PC-3 (cell line): ENCODE measurements around the gene TMEM273.

Experiments used
- CTCF ChIP-seq: fragments of 300-600 bp; sonication (generic); conservative IDR thresholded peaks from 2 replicates; pipeline ENCODE4 v1.5.1; 2017; ENCODE audit warnings: antibody characterized with exemption, low read depth, mild to moderate bottlenecking, low read length
- EZH2 ChIP-seq: fragments of 300-600 bp; sonication (generic); IDR thresholded peaks from one replicate; pipeline ENCODE4 v1.6.1; 2017; ENCODE audit warnings: antibody characterized with exemption, mild to moderate bottlenecking, low read length; ENCODE audit not compliant: unreplicated experiment
- EZH2phosphoT487 ChIP-seq: fragments of 300-600 bp; sonication (generic); IDR thresholded peaks from 2 replicates; pipeline ENCODE4 v1.6.1; 2018; ENCODE audit warnings: mild to moderate bottlenecking, antibody characterized with exemption, low read length, borderline replicate concordance

- TF ChIP-seq CTCF: no peak
- TF ChIP-seq EZH2: no peak
- TF ChIP-seq EZH2phosphoT487: no peak
These were observed 19.8 kb upstream of the TMEM273 start for GRCh38 chr10:49207936-49208487.
